Activated CD4-positive, alpha-beta T cell treated with anti-CD3 and anti-CD28 coated beads, Interleukin-2, amount 10 ng/mL, durations not matched to agents 7 days and 5 days (primary cell): ENCODE results near the gene MAPK6. TPM values are rescaled to one million over a fixed set of nuclear protein-coding genes. Genes with fewer than 3 reads are reported as not detected.
"Not testable (repeated sequence)": the region's sequence is repeated elsewhere in the genome, so short reads cannot be mapped to it uniquely, and the experiment has no call there.

Experiments
- CTCF ChIA-PET: fragments of 350-600 bp; sonication (Branson Sonifier 250); formaldehyde crosslinking; loops from one replicate; lab custom pipeline; 2021; ENCODE audit warnings: antibody characterized with exemption; lab: Charles Lee
- POLR2A ChIA-PET: fragments of 350-600 bp; sonication (Branson Sonifier 250); formaldehyde crosslinking; loops from one replicate; lab custom pipeline; 2021; ENCODE audit warnings: antibody characterized with exemption; lab: Charles Lee
- DNase-seq: peaks from one replicate; pipeline ENCODE4 v3.0.0-alpha.2; 2020
- H3K27ac Mint-ChIP-seq: one replicate; pipeline ENCODE4 v1.8.0; 2021; ENCODE audit warnings: mild to moderate bottlenecking, moderate library complexity, mixed read lengths
- H3K27me3 Mint-ChIP-seq: one replicate; pipeline ENCODE4 v1.8.0; 2021; ENCODE audit warnings: mixed read lengths
- H3K36me3 Mint-ChIP-seq: one replicate; pipeline ENCODE4 v1.8.0; 2021; ENCODE audit warnings: low read depth, mixed read lengths
- H3K4me1 Mint-ChIP-seq: one replicate; pipeline ENCODE4 v1.8.0; 2021; ENCODE audit warnings: mixed read lengths
- H3K4me3 Mint-ChIP-seq: one replicate; pipeline ENCODE4 v1.8.0; 2021; ENCODE audit warnings: mild to moderate bottlenecking, moderate library complexity, mixed read lengths
- H3K9me3 Mint-ChIP-seq: one replicate; pipeline ENCODE4 v1.8.0; 2021; ENCODE audit warnings: mixed read lengths
- total RNA-seq, 2 experiments: library from RNA; stranded (reverse); gene quantifications; one replicate each; pipeline ENCODE4 v1.2.3, GENCODE V29; 2021

MAPK6 gene
- total RNA-seq, 2 experiments from 2014 or later, result 23.4 to 25.4 TPM

GRCh38 chr15:52002351-52002750 lies 16.7 kb upstream of the MAPK6 start:
- Mint-ChIP-seq H3K4me3 (no peak overlapping the region), H3K27ac (no peak overlapping the region), H3K9me3 (peaks cover 2% of the 10 kb centered on the region), H3K27me3 (no peaks in the 10 kb centered on the region), H3K36me3 (no peaks in the 10 kb centered on the region), H3K4me1 (peaks cover 32% of the 10 kb centered on the region)
- CTCF ChIA-PET, result interaction anchor here (1.1 to 2.4 kb wide), 4 partner anchors 14 to 70 kb away, joined by 3 to 10 read pairs (median 4); partner anchors contain the start of gene LEO1
- DNase-seq, result no peak
- POLR2A ChIA-PET, result no interaction called here

DNA sequence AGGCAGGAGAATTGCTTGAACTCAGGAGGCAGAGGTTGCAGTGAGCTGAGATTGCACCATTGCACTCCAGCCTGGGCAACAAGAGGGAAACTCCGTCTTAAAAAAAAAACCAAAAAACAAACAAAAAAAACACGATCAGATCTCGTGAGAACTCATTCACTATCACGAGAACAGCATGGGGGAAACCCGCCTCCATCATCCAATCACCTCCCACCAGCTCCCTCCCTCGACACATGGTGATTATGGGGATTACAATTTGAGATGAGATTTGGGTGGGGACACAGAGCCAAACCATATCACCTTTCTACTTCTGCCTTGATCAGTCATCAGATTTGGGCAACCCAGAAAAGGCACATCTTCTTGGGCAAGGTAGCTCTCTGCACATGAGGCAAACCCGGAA lies 15.9 kb upstream of the MAPK6 start:
- ChIA-PET CTCF (interaction anchor here (0.6 to 1.5 kb wide), 5 partner anchors 19 to 726 kb away, joined by 3 to 4 read pairs (median 3); partner anchors contain the start of gene LEO1), POLR2A (interaction anchor here (0.5 kb wide), 1 partner anchor 174 kb away, joined by 5 read pairs; no protein-coding TSS in a partner anchor)
- H3K4me1 Mint-ChIP-seq, result peaks cover 37% of the 10 kb centered on the region
- not testable (repeated sequence) for H3K4me3 Mint-ChIP-seq, DNase-seq, H3K36me3 Mint-ChIP-seq, H3K9me3 Mint-ChIP-seq, H3K27me3 Mint-ChIP-seq, H3K27ac Mint-ChIP-seq

DNA sequence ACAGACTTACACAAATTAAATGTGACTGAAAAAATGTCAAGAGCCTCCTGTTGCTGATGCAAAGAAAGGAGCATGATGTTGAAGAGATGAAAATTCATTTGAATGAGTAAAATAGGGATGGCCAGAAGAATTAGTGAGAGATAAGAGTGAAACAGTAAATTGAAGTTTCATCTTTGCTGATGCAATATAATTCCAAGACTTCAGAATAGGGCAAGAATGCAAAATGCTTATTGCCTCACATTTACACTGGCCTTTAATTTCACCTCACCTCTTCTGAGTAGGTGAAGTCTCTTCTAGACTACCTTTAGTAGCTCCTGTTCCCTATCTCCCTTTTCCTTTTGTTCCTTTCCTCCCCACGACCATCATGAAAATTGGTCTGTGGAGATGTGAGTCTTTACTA lies 15.3 kb upstream of the MAPK6 start:
- H3K9me3 Mint-ChIP-seq, result peaks cover 2% of the 10 kb centered on the region
- no peaks in the 10 kb centered on the region for H3K27me3 Mint-ChIP-seq
- DNase-seq, result no peak
- H3K4me3 Mint-ChIP-seq, result no peak overlapping the region
- H3K27ac Mint-ChIP-seq, result no peak overlapping the region
- H3K36me3 Mint-ChIP-seq, result peaks cover 2% of the 10 kb centered on the region
- ChIA-PET CTCF (interaction anchor here (0.6 to 1.2 kb wide), 4 partner anchors 20 to 726 kb away, joined by 3 read pairs; no protein-coding TSS in a partner anchor), POLR2A (interaction anchor here (0.5 kb wide), 1 partner anchor 173 kb away, joined by 5 read pairs; no protein-coding TSS in a partner anchor)
- peaks cover 43% of the 10 kb centered on the region for H3K4me1 Mint-ChIP-seq

- no peak overlapping the region for H3K4me3 Mint-ChIP-seq
- H3K27ac Mint-ChIP-seq, result peak overlapping the region; percentile 1
- POLR2A ChIA-PET, result interaction anchor here (0.6 kb wide), 1 partner anchor 34 kb away, joined by 3 read pairs; no protein-coding TSS in a partner anchor
- CTCF ChIA-PET, result interaction anchor here (0.6 to 1.0 kb wide), 2 partner anchors 11 to 19 kb away, joined by 3 read pairs; no protein-coding TSS in a partner anchor
- H3K9me3 Mint-ChIP-seq, result peaks cover 2% of the 10 kb centered on the region
- H3K4me1 Mint-ChIP-seq, result peaks cover 50% of the 10 kb centered on the region
- H3K36me3 Mint-ChIP-seq, result peaks cover 3% of the 10 kb centered on the region
- no peaks in the 10 kb centered on the region for H3K27me3 Mint-ChIP-seq
- DNase-seq, result no peak
Observed at GRCh38 chr15:52004806-52005205, 14.2 kb upstream of the MAPK6 start.

GRCh38 chr15:52005748-52006701 lies 13.0 kb upstream of the MAPK6 start:
- peaks cover 54% of the 10 kb centered on the region for H3K4me1 Mint-ChIP-seq
- no peak for DNase-seq
- H3K36me3 Mint-ChIP-seq, result peaks cover 3% of the 10 kb centered on the region
- POLR2A ChIA-PET, result interaction anchor here (0.6 kb wide), 1 partner anchor 500 kb away, joined by 5 read pairs; no protein-coding TSS in a partner anchor
- peak overlapping the region; percentile 59 for H3K27ac Mint-ChIP-seq
- H3K9me3 Mint-ChIP-seq, result peaks cover 2% of the 10 kb centered on the region
- CTCF ChIA-PET, result interaction anchor here (0.5 kb wide), 2 partner anchors 27 to 72 kb away, joined by 3 to 4 read pairs; no protein-coding TSS in a partner anchor
- H3K4me3 Mint-ChIP-seq, result no peak overlapping the region
- no peaks in the 10 kb centered on the region for H3K27me3 Mint-ChIP-seq

DNA sequence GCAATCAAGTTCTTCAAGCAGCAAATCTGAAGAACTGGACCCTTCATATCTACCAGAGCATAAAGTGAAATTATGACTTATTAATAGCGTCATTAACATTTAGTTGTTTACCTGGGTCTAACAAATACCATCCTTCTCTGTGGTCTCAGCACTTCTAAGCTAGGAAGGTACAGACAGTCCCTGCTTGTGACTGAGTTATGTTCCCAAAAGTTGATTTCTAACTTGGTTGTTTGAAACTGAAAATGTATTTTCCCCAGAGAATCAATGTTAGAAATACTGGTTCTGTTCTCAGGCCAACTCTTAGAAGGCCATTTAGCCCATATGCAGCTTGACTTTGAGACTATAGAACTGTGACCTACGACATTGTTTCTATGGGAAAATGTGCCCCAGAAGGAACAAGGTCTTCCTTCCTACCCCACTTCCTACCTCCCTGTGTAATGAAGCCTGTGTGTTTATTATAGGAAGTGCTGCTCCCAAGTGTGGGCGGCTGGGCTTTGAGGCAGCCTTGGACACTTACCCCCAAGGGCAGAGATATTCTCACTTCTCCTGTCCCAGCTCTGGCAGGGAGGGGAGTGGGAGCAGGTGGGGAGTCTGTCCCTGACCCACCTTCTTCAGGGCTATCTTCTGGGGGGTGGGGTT lies 12.2 kb upstream of the MAPK6 start:
- DNase-seq, result no peak
- Mint-ChIP-seq H3K27me3 (no peaks in the 10 kb centered on the region), H3K4me3 (no peak overlapping the region), H3K36me3 (peaks cover 3% of the 10 kb centered on the region), H3K4me1 (peaks cover 62% of the 10 kb centered on the region), H3K27ac (peak overlapping the region; percentile 59), H3K9me3 (peaks cover 2% of the 10 kb centered on the region)
- ChIA-PET CTCF (interaction anchor here (0.5 to 1.5 kb wide), 4 partner anchors 11 to 30 kb away, joined by 3 to 5 read pairs (median 4); no protein-coding TSS in a partner anchor), POLR2A (interaction anchor here (0.6 kb wide), 1 partner anchor 269 kb away, joined by 7 read pairs; no protein-coding TSS in a partner anchor)

GRCh38 chr15:52008359-52008697 lies 10.7 kb upstream of the MAPK6 start:
- Mint-ChIP-seq H3K36me3 (peaks cover 3% of the 10 kb centered on the region), H3K4me1 (peaks cover 67% of the 10 kb centered on the region), H3K4me3 (no peak overlapping the region), H3K27me3 (no peaks in the 10 kb centered on the region), H3K9me3 (peaks cover under 1% of the 10 kb centered on the region), H3K27ac (peak overlapping the region; percentile 80)
- ChIA-PET POLR2A (no interaction called here), CTCF (interaction anchor here (0.9 to 1.2 kb wide), 2 partner anchors 10 to 13 kb away, joined by 3 to 4 read pairs; no protein-coding TSS in a partner anchor)
- DNase-seq, result no peak

- no peaks in the 10 kb centered on the region for H3K27me3 Mint-ChIP-seq
- no peak for DNase-seq
- H3K4me1 Mint-ChIP-seq, result peaks cover 70% of the 10 kb centered on the region
- peak overlapping the region; percentile 80 for H3K27ac Mint-ChIP-seq
- ChIA-PET CTCF (no interaction called here), POLR2A (no interaction called here)
- H3K36me3 Mint-ChIP-seq, result peaks cover 3% of the 10 kb centered on the region
- H3K9me3 Mint-ChIP-seq, result no peaks in the 10 kb centered on the region
- no peak overlapping the region for H3K4me3 Mint-ChIP-seq
Observed at GRCh38 chr15:52008698-52009434, 10.2 kb upstream of the MAPK6 start.

DNA sequence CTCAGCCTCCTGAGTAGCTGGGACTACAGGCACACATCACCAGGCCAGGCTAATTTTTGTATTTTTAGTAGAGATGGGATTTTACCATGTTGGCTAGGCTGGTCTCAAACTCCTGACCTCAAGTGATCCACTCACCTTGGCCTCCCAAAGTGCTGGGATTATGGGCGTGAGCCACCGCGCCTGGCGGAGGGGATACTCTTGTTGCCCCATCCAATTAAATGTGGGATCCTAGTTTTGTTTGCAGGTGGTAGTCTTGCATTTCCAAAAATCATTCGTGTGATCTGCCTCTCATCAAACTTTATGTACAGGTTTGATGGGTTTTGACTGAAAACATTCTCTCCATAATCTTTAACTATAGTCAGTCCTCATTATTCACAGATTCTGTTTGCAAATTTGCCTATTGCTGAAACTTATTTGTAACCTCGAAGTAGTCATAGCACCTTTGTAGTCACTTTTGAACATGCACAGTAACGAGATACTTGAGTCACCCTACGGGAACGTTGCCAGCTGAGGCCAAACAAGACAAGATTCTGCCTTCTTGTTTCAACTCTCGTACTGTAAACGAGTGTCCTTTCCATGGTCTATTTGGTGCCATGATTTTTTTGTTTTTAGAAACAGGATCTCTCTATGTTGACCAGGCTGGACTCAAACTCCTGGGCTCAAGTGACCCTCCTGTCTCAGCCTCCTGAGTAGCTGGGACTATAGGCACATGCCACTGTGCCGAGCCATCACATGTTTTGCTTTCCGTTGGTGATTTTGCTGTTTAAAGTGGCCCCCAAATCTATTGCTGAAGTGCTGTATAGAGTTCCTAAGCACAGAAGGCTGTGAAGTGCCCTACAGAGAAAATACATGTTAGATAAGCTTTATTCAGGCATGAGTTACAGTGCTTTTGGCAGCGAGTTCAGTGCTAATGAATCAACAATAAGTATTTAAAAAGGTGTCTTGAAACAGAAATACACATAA lies 8.1 kb upstream of the MAPK6 start:
- H3K27me3 Mint-ChIP-seq, result no peaks in the 10 kb centered on the region
- POLR2A ChIA-PET, result no interaction called here
- peaks cover 63% of the 10 kb centered on the region for H3K4me1 Mint-ChIP-seq
- CTCF ChIA-PET, result interaction anchor here (1.1 kb wide), 1 partner anchor 39 kb away, joined by 3 read pairs; the partner anchor contains the start of gene LEO1
- H3K27ac Mint-ChIP-seq, result no peak overlapping the region
- peaks cover 3% of the 10 kb centered on the region for H3K36me3 Mint-ChIP-seq
- no peak overlapping the region for H3K4me3 Mint-ChIP-seq
- DNase-seq, result no peak
- no peaks in the 10 kb centered on the region for H3K9me3 Mint-ChIP-seq

- ChIA-PET POLR2A (no interaction called here), CTCF (no interaction called here)
- Mint-ChIP-seq H3K9me3 (no peaks in the 10 kb centered on the region), H3K4me3 (no peak overlapping the region), H3K4me1 (peaks cover 55% of the 10 kb centered on the region), H3K27ac (no peak overlapping the region), H3K27me3 (no peaks in the 10 kb centered on the region), H3K36me3 (peaks cover 3% of the 10 kb centered on the region)
- DNase-seq, result no peak
Observed at GRCh38 chr15:52011711-52012144, 7.3 kb upstream of the MAPK6 start.

DNA sequence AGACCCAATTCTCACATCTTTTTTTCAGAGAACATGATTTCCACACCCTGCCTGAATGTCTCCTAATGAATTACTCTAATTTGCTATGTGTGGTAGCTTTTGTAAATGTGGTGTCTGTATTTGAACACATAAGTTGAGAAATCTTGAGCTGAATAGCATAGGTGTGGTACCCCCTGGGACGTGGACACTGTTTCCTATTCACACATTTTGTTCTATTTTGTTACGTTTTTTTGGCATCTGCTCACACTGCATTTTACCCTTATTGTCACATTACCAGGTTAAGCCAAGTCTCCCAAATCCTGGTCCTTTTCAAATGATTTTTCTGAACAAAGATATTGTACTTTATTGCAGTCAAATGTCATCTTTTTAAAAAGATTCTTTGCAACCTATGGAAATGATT lies 6.8 kb upstream of the MAPK6 start:
- H3K4me3 Mint-ChIP-seq, result no peak overlapping the region
- no peak for DNase-seq
- no peak overlapping the region for H3K27ac Mint-ChIP-seq
- ChIA-PET POLR2A (no interaction called here), CTCF (interaction anchor here (0.6 kb wide), 1 partner anchor 31 kb away, joined by 4 read pairs; no protein-coding TSS in a partner anchor)
- peaks cover 3% of the 10 kb centered on the region for H3K36me3 Mint-ChIP-seq
- no peaks in the 10 kb centered on the region for H3K9me3 Mint-ChIP-seq
- no peaks in the 10 kb centered on the region for H3K27me3 Mint-ChIP-seq
- peaks cover 53% of the 10 kb centered on the region for H3K4me1 Mint-ChIP-seq
